GM21529 (cell line): Measurements from ENCODE around the gene ZBTB17.

ENCODE experiments used
- ATAC-seq: cut with Tn5 transposase; IDR thresholded peaks from one replicate; pipeline ENCODE4 v1.9.1; 2021; ENCODE audit not compliant: unreplicated experiment

The ZBTB17 gene

DNA sequence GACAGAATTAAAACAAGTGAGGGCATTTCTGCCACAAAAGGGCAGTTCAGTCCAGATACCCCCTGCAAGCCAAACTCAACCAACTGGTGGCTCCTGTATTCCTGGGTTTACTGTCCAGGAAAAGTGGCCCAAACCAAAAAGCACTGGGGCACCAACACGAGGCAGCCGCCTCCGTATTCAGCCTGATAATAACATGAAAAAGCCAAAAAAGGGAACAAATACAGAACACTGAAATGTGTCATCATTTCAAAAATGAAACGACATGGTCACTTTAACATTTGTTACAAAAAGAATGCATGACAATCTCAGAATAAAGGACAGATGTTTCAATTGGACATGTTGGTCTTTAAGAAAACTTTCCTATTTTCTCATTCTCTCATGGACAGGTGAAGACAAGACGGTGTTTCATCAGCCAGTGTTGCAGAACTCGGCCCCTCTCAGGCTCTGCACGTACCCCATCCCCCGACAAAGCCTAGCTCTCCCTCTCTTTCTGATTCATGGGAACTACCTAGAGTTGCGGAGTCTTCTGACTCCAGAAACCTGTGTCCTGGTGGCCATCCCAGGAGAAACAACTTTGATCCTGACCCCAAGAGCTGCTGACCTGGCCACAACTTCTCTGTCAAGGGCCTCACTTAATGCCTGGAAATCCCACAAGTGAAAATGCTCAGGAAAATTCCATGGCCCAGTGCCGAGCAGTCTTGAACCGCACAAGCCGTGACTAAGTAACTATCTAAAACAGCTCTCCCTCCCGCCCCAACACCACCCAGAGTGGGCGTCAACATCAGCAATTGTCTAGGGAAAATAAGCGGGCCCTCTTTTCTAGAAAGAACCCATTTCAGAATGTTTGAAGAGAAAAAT, 27.1 kb downstream of the ZBTB17 start:
- ATAC-seq: peak; percentile 9

DNA sequence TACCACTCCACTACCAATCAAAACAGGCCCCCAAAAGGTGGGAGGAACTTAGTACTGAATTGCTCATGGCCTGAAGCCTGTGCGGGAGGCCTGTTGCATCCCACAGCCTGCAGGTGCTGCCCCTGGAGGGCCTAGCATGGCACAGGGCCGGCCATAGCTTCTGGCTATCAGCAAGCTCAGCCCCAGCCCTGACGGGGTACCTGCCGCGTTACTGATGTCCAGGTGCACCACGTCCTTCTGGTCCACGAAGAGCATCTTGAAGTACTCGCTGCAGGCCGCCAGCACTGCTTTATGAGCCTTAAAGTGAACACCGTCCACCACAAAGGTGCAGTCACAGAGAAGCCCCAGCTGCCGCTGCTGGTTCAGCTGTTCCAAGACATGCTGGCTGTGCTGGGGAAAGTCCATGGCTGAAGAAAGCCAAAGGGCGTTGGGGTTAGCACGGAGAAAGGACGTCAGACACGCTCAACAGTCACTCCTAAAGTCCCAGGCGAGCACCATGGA, 27.8 kb downstream of the ZBTB17 start:
- ATAC-seq: no peak

DNA sequence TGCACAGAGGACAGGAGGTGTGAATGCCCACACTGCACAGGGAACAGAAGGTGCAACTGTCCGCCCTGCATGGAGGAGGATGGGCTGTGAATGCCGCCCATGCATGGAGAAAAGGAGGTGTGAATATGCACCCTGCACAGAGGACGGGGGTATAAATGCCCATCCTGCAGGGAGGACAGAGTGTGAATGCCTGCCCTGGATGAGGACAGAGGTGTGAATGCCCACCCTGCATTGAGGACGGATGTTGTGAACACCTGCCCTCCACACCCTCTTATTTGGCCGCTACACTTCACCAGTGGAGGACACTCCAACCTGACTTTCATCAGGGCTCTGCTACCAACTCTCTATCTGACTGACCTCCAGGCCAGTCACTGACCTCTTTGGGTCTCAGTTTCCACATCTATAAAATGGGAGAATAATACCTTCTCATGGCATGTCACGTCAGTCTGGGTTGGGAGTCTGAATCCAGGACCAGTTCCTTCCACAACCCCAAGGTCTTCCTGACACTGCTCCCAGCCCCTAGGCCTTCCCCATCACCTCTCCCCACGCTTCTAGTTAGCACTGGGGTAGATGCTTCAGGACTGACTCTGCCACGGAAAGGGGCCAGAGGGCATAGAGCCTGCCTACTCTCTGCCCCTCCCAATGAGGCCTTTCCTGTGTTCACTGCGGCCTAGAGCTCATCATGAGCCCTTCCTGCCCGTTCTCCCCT, 28.4 kb downstream of the ZBTB17 start:
- no peak for ATAC-seq

DNA sequence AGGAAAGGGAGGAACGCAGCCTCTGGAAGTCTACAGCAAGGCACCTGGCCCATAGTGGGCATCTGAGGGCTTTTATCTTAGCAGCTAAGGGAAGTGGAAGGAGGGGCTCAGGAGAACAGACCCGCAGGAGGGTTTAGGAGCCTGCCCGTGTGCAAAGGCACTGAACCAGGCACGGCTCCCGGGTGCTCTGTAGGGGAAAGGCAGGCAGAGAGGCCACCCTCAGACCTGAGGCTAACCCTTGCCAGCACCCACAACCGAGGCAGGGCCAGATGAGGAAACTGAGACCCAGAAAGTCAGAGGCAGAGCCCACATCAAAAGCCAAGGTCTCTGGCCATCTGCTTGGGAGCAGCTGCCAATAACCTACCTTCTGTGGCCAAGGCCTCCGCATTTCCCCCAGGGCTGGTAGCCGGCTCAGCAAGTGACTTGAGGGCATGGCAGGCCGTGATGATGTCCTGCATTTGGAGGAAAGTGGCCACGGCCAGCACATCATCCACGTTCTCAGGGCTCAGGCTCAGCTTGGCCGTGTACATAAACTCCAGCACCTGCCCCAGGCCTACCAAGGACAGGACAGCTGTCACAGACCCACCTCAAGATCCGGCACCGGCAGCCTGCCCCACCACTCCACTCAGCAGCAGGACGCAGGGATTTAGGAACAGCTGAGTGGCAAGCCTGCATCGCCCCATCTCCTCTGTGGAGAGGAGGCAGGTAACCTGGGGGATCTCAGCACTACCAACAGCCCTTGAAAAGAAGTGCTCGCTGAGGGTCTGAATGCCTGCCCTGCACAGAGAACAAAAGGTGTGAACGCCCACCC, 29.1 kb downstream of the ZBTB17 start:
- no peak for ATAC-seq

DNA sequence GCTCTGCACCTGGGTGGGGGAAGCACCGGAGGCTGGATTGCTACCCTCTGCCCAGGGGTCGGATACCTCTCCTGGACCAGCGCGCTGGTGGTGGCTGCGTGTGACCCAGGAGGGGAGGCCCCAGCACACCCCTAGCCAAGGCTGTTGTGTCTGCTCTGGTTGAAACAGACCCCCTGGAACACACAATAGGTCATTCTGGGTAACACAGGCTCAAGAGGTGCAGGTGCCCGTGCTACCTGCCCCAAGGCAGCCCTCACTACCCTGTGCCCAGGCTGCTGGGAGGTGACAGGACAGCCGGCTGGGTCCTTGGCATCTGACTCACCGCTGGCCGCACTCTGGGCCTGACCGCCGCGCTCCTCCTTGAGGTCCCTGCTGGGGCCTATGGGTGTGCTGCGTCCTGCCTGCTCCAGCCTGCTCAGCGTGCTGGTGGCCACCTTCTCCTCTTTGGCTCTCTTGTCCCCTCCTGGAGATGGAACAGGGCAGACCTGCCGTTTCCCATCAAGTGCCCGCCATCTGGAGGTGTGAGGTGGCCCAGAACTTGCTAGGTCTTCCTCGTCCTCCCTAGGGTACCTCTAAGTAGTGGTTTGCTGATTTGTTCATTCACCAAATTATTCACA, 30.0 kb downstream of the ZBTB17 start:
- no peak for ATAC-seq

DNA sequence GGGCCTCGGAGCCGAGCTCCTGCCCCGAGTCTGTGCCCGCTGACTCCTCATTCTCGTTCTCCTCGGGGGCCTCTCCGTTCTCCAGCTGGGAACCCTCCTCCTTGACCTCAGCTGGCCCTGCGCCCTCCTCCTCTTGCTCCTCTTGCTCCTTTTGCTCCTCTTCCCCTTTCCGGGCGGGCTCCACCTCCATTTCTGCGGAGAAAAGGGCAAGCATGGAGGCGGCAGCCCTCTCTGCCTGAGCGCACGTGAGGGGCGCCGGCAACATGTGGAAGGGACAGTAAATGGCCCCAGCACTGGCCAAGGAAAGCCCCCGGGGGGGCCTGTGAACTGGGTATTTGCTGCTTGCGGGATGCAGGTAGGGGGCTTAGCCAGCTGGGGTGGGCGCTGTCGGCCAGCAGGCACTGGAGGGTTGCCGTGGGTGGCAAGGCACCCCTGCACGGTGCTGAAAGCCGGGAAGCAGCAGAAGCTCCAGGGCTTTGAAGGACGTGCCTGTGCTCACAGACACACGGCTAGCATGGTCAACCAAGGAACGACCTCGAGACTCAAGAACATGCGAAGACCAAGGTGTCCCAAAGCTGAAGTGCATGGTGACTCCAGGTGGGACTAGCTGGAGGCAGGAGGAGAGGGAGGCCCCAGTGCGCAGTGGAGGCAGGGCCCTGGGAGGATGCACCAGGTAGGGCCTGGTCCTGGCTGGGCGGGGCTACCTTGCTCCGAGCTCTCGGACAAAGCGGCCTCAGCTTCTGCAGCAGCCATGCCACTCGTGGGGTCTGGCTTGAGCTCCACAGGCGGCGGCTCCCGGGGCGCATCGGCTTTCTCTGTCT, 30.7 kb downstream of the ZBTB17 start:
- no peak for ATAC-seq

DNA sequence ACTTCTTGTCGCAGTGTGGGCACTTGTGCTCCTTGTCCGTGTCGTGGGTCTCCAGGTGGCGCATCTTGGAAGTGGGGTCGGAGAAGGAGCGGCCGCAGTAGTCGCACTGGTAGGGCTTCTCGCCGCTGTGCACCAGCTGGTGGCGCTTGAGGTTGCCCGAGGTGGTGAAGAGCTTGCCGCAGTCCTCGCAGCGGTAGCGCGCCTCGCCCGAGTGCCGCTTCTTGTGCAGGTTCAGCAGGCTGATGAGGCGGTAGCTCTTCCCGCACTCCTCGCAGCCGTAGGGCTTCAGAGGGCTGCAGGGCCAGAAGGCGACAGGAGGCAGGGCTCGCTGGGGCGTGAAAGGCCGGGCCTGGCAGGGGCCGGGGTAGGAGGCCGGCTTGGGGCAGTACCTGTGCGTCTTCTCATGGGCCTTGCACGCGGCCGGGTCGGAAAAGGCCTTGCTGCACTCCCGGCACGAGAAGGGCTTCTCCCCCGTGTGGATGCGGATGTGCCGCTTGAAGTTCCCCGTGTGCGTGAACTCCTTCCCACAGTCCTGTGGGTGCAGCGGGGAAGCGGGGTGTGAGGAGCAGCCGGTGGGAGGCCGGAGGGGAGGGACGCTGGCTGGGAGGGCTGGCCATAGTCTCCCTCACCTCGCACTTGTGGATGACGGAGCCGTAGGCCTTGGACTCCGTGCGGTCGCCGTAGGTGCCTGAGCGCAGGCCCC, 31.4 kb downstream of the ZBTB17 start:
- ATAC-seq: no peak

DNA sequence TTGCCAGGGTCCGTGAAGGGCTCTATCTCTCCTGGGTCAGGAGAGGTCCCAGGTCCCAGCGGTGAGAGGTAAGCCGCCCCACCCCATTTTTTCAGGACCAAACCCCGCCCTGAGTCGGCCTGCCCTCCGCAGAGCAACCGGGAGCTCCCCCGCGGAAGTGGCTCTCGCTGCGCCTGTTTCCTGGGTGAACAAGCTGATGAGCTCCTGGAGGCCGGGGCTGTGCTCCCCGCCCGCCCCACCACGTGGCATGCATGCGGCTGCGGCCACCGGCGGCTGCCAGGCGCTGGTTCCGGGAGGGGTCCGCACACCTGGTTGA, 32.0 kb downstream of the ZBTB17 start:
- no peak for ATAC-seq

DNA sequence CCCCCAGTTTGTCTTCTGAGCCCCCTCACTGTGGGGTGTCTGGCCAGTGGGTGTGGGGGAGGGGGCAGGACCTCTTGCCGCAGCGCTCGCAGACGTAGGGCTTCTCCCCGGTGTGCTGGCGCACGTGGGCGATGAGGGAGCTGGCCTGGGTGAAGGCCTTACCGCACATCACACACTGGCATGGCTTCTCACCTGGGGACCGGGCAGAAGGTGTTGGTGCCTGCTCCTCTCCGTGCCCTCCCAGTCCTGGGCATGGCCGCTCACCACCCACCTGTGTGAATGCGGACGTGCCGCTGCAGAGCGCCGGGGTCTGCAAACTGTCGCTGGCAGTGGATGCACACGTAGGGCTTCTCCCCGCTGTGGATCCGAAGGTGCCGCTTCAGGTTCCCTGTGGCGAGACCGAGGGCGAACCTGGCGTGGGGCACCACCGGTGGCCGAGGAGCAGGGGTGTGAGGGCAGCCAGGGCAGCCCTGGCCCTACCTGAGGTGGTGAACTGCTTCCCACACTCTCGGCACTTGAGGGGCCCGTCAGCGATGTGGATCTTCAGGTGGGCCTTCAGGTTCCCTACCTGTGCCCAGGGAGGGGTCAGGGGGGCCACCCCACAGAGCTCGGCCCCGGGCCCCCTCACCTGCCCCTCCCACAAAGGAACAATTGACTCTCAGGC, 32.4 kb downstream of the ZBTB17 start:
- no peak for ATAC-seq

DNA sequence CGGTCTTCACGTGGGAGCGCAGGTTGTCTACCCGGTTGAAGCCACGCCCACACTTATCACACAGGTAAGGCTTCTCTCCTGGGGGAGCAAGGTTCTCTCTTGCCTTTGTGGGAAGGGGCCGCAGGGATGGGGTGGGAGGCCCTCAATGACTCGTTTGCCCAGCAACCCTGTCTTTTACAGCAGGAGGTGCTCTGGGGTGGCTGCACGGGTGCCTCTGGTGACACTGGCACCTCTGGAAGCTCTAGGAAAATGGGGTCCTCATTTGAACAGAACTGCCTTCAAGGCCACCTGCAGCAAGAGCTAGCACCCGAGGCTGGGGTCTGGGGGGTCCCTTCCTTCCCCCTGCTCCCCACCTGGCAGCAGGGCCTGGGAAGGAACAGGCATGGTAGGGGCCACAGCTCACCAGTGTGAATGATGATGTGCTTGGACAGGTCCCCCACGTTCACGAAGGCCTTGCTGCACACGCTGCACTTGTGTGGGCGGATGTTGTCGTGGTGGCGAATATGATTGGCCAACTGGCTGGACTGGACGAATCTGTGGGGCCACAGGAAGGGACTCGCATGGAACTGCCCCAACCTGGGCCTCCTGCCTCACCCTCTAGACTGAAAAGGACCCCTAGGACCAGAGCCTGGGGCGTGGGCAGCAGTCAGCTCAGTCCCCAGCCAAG, 33.1 kb downstream of the ZBTB17 start:
- no peak for ATAC-seq

DNA sequence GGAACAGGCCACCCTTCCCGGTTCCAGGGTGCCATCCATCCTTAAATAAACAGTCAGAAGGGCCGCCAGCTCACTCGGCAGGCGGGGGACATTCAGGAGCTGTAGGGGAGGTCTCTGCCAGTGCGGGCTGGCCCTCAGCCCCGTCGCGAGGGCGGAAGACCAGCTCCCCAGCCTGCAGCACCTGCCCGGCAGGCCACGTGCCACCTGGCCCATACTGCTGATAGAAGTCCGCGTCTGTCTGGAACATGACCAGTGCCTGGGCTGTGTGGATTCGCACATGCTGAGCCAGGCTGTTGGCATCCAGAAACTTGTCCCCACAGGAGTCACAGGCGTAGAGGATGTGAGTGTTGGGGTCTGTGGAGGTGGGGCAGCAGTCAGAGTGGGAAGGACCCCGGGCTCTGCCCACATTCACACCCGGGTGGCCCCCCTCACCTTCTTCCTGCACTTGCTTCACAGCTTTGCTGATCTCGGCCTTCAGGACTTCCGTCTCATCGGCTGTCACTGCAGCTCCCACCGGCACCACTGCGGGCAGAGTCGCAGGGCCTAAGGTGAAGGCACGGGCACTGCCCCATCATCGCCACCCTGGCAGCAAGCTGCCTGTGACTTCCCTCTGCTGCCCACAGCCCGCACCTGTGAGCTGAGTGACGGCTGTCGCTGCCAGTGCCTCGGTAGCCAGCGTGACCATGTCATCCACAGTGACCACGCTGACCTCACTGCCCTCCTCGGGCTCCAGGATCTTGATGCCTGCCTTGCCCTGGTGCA, 33.8 kb downstream of the ZBTB17 start:
- ATAC-seq: no peak

DNA sequence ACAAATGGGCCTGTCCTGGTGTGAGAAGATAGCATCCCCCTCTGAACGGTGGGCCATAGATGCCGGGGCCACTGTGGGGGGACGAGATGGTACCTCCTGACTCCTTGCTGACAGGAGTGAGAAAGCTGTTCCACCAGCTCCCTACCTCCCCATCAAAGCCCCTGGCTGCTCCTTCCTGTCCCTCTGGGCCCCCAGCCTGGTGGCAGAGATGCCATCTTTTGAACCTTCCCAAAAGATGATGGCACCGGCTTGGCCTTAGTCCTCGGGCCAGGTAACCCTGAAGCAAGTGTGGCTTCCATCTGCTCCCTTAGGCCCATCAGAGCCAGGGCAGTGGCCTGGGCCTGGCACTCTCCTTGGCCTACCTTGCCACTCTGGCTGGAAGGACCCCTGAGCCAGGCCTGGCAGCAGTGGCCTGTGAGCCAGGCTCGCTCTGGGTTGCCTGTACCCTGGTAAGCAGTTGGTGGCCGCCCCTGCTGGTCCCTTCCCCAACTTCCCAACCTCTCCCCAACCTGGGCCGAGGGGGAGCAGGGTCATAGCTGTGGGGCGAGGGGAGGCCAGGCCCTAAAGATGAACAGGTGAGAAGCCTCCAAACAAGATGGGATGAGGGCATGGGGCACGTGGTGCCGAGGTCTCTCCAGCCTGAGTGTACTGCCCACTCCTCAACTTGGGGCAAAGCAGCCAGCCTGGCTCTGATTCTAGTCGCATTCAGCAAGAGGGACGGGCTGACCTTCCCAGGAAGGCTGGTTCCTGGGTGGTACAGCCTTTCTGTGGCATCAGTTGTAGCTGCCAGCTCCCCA, 34.7 kb downstream of the ZBTB17 start:
- ATAC-seq: no peak

DNA sequence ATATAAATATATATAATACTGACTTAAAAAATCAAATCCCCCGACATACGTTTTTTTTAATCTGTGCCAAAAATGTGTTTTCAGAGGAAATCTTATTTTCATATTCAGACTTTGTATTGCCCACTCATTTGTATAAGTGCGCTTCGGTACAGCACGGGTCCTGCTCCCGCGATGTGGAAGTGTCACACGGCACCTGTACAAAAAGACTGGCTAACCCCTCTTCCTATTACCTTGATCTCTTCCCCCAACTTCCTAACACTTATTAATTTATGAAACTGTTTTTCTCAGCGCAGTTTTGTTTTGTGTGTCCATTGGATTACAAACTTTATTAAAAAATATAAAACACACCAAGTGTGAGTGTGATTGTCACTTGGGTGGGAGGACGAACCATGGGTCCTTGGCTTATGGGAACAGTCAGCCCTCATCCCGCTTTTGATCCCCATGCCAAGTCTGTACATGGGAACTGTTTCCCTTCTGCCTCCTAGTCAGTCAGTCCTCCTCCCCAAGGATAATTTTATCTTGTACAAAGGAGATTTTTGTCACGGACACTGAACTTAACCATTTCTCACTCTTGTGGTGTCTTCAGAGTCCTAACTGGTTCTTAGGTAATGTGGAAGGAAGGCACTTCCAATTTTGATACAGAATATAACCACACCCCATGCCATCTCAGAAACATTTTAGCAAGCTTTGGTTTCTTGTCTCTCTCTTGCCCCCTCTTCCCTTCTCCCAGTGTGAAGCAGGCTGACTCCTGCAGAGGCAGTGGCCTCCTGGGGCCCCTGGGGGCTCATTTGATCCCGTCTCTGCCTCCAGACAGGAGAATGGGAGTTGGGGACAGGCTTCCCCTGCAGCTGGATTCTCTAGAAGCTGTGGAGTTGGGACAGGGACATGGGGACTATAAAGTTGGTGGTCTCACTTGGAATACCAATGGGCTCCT, 35.5 kb downstream of the ZBTB17 start:
- no peak for ATAC-seq

DNA sequence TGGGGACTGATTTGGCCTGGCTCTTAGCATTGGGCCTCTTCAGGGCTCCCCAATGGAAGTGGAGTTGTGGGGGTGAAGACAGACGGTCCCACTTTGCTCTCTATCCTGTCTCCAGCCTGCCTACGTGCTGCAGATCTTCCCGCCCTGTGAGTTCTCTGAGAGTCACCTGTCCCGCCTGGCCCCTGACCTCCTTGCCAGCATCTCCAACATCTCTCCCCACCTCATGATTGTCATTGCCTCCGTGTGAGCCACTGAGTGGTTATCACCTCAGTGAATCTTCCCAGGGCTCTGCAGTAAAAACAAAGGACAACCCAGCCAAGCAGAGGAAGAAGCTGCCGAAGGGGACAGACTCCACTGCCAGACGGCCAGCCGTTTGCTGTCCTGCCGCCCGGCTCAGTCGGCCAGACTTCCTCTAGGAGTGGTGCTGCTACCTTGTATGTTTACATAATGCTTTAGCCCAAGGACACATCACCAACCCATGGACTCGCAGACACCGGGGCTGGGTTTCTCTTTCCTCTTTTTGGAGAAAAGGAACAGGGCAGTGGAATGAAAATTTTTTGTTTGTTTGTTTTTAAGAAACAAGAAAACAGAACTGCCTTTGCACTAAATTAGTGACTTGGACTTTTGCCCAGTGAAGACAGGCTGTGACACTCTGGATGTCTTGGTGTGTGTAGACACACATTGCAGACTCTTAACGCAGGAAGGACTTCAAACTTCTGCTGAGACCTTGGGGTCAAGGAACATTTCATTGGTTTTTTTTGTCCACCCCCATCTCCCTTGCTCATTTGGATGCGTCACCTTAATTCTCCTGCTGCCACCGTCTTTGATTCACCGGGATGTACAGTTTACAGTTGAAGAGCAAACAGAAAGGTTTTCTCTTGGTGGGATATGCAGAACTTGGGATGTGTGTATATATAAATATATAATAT, 36.5 kb downstream of the ZBTB17 start:
- no peak for ATAC-seq

DNA sequence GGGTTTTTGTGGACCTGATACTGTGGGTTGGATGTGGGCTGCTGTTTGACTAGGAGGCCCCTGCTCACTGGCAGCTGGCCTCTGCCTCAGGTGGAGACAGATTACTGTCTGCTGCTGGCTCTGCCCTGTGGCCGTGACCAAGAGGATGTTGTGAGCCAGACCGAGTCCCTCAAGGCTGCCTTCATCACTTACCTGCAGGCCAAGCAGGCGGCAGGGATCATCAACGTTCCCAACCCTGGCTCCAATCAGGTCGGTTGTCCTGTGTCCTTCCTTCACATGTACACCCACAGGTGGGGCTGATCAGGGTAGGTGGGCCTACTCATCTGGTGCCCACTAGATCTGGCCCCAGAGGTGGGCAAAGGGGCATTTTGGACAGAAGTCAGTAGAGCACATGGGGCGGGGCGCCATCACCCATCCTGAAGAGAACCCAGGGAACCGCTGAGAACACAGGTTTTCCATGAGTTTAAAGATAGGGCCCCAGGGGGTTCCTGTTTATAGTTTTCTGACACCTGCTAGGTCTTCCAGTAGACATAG, 37.2 kb downstream of the ZBTB17 start:
- no peak for ATAC-seq
